NCI-H2227 (cell line): Measurements from ENCODE around the gene VWA3A.
"Not testable (repeated sequence)": the region's sequence is repeated elsewhere in the genome, so short reads cannot be mapped to it uniquely, and the experiment has no call there.

Experiments
- DNase-seq: peaks from one replicate; lab custom pipeline; 2025; ENCODE audit not compliant: unreplicated experiment; lab: John Stamatoyannopoulos, UW

VWA3A gene, protein sequence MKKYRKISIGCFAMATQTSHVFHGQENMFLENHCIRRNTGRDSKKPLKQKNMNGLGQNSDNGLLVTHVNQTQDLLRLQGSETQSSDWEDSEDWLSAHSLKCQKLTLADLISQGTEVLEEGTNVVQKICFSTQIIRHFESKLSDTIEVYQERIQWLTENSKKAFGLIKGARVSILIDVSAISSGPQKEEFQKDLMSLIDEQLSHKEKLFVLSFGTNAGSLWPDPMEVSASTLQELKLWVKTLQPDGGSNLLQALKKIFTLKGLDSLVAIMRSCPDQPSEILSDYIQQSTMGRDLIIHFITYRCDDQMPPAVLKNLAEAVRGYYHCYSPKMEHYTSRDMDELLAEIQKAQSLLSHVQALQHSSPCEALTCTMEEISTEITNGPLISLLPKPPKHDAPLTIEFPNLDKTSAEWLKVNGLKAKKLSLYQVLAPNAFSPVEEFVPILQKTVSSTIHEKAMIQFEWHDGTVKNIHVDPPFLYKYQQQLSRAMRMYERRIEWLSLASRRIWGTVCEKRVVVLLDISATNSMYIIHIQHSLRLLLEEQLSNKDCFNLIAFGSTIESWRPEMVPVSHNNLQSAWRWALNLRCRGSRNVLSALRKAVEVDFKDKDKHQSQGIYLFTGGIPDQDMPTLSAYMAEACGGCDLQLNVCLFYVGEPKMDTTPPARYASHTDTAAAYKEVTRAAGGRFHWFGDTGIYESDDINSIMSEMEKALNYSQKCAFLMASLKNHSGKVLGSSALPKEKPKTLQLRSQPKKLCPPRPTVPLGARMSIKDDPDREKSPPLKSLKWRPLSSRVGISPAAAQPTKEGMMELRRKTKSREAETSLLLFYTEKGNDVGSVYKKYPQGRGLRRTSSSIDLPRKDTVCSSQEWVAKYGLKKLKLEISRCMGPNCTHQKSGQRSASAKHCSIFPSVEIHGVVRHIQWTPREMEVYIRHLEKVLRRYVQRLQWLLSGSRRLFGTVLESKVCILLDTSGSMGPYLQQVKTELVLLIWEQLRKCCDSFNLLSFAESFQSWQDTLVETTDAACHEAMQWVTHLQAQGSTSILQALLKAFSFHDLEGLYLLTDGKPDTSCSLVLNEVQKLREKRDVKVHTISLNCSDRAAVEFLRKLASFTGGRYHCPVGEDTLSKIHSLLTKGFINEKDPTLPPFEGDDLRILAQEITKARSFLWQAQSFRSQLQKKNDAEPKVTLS

DNA sequence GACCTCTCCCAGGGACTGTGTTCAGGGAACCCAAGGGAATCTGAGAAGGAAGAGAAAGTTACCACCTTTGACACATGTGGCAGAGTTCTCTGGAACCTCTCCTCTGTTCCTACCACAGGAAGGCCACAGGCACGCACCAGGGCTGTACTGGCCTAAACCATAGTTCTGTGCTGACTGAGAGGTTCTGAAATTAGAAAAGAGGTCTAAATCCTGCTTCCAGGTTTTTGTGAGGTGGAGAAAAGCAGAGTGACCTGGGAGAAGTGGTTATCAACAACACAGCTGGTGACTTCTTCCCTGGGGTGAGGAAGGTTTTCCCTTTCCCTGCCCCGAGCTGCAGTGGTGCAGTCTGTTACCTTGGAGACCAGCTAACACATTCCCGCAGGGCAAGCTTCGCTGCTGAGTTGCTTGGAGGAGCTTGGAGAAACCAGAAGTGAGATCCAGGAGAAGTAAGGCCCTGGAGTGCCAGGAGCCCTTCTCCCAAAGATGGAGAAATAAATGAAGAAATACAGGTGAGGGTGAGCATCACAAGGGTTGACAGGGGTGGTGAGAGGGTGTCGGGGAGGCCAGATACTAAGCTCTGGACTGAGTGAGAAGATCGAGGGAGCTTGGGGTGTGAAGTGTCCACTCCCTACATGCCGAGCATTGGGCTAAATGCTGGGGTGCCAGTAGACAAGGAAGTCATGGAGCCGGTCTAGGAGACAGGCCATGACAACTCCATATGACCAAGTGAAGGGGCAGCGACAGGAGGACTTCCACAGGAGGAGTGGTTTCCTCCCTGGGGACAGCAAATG lies at the start of gene VWA3A:
TSS of gene VWA3A (plus strand) at position 399 of the 791 bp plus-strand sequence. CDS start at position 496, 97 bp downstream.
- DNase-seq: peak; percentile 63

DNA sequence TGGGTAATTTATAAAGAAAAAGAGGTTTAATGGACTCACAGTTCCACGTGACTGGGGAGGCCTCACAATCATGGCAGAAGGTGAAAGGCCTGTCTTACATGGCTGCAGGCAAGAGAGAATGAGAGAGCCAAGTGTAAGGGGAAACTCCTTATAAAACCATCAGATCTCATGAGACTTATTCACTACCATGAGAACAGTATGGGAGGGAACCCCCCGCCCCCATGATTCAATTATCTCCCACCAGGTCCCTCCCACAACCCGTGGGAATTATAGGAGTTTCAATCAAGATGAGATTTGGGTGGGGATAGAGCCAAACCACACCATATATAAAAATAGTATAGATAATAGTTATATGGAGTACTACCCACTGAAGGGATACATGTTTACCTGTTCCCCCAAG lies 48.5 kb upstream of the VWA3A start:
- not testable (repeated sequence) for DNase-seq

DNA sequence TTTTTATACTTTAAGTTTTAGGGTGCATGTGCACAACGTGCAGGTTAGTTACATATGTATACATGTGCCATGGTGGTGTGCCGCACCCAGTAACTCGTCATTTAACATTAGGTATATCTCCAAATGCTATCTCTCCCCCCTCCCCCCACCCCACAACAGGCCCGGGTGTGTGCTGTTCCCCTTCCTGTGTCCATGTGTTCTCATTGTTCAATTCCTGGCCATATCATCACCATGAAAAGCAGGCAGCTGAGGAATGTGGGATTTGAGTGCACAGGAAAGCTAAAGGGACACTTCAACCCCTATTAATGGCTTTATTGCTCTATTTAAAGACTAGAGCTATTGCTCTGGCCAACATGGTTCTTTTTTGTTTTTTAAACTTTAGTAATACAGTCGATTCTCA lies 46.5 kb upstream of the VWA3A start:
- not testable (repeated sequence) for DNase-seq

DNA sequence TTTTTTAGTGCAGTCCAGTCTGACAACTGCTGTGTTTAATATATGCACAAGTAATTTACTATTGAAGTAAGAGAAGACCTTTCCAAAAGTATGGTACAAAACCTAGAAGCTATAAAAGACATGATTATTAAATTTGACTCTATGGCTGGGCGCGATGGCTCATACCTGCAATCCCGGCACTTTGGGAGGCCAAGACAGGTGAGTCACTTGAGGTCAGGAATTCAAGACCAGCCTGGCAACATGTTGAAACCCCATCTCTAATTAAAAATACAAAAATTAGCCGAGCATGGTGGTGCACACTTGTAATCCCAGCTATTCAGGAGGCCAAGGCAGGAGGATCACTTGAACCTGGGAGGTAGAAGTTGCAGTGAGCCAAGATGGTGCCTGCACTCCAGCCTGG lies 41.4 kb upstream of the VWA3A start:
- DNase-seq: no peak

DNA sequence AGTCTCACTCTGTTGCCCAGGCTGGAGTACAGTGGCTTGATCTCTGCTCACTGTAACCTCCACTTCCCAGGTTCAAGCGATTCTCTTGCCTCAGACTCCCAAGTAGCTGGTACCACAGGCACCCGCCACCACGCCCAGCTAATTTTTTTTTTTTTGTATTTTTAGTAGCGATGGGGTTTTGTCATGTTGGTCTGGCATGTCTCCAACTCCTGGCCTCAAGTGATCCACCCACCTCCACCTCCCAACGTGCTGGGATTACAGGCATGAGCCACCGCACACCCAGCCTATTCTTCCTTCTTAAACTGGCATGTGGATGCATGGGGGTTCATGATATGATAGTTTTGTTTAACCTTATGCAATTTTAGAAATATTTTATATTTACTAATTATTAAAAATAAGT lies 39.4 kb upstream of the VWA3A start:
- no peak for DNase-seq

DNA sequence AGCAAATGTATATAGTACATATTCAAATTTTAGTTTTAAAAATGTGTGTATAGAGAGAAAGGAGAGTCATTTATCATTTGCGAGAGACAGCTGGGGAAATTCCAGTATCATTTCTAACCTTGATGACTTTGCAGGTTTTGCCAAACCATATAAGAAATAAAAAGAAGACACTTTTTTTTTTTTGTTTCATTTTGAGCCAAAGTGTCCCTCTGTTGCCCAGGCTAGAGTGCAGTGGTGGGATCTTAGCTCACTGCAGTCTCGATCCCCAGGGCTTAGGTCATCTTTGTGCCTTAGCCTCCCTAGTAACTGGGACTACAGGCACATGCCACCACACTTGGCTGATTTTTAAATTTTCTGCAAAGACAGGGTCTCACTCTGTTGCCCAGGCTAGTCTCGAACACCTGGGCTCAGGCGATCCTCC lies 38.4 kb upstream of the VWA3A start:
- DNase-seq: no peak

DNA sequence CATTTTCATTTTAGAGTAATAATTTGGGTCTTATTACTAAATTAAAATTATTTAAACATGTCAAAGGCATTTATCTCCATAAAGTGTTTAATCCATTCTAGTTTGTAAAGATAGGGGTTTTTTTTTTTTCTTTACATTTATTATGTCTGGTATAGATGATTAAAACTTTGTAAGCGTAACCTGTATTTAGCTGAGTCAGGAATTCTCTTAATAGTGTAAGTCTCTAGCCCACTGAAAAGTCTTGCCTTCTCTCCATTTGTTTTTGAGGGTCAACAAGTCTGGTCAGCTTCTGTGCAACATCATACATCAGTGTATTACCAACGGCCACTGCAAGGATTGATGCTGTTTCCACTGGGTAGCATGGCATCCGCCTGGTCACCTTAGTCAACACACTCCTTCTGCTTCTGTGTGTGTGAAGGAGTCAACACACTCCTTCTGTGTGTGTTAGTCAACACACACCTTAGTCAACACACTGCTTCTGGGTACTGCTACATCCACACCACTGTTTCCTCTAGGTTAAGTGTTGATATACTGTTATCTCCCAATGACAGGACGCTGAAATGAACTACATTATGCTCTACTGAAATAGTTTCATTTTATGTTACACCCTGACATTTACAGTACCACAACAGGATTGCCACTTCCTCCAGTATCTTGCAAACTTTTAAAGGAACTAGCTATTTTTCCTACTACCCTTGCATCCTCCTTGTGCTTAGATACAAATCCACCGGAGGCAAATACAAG lies 37.3 kb upstream of the VWA3A start:
- DNase-seq: no peak

DNA sequence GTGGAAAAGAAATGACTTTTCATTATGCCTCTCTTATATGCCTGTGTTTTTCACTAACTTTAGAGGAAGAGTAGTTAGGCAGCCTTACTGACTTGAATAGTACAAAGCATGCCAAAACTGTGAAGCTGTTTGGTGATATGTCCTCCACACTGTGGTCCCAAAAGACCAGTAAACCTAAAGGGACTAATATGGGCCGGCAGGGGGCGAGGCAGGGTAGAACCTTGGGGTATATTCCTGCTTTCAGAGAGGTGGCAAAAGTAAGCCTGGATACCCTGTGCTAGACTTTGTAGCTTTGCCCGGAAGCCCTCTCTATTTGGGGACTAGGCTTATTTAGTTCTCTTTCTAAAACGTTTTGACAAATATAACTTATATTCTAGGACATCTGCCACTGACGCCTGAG lies 36.5 kb upstream of the VWA3A start:
- no peak for DNase-seq

DNA sequence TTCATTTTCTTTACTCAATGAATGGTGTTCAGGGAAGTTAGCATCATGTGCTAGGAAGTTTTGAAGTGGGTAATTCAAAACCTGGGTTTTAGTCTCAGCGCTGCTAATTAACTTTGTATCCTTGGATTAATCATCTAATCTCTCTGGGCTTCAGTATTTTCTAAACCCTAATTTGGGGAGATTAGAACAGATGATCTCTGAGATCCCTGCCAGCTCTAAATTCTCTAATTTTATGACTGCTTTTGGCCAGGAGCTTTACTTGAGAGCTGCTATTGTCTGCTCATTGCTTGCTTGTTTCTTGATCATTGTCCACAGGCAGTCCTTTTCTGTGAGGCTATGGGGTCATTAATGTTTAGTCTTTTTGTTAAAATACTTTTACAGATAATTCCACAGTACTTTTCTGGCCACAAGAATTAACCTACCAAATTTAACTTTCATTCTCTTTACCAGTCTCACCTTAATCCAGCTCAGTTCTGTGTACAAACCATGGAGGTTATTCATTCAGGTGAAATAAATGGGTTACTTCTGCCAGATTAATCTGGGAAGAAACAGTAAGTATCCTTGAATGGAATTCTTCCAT lies 28.4 kb upstream of the VWA3A start:
- no peak for DNase-seq

DNA sequence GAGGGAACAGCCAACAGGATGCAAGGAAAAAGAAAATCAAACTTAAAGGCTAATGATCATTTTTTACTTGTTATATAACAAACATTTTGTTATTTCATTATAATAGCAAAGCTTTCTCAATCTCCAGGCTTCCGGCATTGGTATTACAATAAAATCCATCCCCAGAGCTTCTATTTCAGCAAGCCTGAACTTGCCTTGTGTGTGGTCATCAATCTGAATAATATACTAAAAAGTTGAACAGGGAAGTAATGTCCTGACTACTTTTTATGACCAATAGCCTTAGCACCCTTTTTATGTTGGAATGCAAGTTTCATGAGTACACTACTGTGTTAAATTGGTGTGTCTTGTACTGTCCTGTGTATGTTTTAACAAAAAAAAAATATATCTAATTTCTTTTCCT lies 27.1 kb upstream of the VWA3A start:
- DNase-seq: no peak

DNA sequence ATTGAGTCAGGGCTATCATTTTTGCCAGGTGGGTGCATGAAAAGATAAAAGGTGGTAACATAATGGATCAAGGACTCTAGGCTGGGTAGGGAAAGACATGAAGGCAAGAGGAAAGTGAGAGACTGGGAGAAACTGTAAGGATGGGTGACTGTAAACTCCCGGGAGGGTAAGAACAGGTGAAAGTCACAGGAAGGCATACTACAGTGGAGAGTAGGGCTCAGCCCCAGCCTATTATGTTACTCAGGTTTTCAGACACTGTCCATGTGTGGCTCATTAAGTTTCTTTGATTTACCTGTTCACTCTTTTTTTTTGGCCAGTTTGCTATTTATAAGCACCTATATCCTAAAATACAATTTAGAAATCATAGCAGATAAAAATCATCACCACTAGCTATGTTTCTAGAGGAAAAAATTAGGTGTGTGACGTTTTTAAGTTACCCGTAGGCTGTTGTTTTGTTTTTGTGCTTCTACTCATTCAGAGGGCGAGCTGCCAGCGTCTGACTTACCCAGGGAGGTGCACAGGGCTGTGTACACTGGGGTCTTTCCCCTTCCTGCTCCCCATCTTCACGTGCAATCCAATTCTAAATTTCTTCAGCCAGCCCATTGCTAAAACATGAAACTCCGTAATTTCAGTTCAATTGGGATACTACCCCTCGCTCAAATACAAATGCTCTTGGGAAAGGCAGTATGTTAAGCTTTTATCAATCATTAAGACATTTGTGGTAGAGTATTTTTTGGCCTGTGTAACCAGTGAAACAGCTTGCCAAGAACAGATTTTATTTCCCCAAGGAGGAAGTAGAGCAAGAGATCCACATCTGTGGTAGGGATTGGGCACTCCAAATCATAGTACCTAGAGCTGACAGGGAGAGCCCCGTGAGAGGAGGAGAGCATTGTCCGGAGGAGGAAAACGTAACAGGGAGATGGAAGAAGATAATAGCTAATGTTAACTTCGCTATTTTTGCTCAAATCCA lies 21.7 kb upstream of the VWA3A start:
- DNase-seq: no peak

DNA sequence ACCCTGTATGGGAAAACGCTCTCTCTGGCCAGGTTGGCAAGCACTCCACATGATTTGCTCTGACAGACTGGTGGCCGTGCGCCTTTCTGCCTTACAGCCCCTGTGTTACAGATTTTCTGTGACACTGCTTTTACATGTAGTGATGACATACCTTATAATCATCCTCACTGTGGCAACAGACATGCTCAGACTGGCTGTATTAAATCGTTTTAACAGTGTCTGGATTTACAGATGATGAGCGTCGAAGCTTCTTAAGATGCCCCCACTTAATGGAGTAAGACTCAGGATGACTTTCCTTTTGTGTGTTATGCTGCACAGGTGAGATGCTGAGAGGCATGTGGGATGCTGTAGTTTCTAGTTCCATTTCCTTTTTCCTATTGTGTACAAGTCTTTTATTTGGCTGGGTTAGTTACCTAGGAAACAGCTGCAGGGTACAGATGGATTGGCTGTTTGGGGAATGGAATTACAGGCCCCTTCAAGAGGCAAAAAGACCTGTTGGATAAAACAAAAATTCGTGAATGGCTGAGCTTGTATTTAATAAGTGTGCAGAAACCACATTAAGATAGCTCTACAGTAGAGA lies 20.9 kb upstream of the VWA3A start:
- DNase-seq: no peak

DNA sequence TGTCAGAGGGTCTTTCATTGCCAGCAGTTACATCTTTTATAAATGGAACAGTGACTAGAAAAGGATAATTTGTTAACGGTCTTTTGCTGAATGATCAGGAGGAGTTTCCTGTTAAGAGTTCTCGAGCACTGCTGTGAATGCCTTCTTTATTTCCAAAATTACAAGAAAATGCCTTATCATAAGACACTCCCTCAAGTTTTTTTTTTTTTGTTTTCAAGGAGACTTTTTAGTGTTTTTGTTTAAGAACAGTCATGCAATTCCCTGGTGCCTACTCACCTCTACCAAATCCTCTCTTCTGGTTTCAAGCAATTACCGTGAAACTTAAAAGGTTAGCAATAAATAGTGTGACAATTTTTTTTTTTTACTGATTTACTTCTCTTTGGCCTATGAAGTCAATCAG lies 19.0 kb upstream of the VWA3A start:
- DNase-seq: no peak

DNA sequence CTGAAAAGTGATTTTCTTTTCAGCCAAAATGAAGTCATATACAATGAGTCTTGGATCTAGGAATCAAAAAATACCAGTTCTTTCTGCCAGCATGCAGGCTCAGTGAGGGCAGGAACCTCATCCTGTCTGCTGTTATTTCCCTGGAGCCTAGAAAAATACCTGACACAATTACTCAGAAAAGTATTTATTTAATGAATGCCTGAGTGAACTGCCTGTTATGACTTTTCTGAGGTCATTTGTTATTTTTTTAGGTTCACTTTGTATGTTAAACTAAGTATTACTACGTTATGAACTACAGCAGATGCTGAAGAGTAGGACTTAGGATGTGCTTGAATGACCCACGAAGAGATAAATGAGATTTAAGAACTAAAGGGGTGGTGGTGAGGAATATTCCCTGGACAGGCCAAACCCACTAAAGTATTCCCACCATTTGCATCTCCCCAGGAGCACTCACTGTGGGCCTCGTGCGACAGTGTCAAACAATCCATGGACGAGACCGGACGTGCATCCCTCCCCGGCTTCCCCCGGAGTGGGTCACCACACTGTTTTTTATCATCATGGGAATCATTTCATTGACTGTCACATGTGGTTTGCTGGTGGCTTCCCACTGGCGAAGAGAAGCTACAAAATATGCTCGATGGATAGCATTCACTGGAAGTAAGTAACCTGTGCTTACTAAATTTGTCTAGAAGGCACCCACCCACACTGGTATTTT lies 17.1 kb upstream of the VWA3A start:
- no peak for DNase-seq

DNA sequence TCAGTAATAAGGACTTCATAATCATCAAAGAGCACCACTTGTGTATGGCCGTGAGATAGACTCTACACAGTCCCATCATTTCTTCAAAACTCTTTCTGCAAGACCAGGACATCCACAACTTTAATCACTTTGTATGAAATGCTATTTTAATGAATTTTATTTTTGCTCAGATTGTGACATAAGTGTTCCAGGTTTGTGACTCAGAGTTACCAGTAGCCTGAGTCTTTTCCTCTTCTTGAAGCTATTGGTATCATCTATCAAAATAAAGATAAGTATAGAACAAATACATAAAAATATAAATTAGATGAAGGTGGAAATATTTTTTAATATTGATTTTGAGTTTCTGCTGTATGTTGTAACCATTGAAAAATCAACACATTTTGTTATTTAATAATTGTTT lies 16.6 kb upstream of the VWA3A start:
- DNase-seq: no peak

DNA sequence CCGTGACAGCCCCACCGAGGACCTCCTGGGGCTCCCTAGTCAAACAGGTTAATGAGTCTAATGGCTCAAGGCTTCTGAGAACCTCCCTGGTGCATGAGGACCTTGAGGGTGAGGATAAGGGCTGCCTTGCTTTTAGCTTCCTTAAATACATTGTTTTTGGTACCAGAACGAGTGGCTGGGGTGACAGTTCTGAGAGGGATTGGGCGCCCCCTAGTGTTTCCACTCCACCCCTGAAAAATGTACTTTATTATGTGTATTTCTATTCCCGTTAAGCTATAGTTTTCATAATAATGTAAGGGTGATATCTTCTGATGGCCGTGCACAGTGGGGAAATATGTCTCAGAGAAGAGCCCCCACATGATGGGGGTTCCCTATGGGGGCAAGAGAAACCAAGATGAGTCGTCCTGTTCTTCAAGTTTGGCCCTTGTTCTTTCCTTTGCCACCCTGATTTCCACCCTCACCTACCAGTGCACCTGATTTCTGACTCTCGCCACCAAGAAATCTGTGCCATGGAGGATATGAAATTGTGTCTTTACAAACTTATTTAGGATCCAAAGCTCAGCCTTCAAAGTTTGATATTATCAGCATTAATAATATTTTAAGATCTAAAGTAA lies 14.5 kb upstream of the VWA3A start:
- DNase-seq: peak; percentile 68

DNA sequence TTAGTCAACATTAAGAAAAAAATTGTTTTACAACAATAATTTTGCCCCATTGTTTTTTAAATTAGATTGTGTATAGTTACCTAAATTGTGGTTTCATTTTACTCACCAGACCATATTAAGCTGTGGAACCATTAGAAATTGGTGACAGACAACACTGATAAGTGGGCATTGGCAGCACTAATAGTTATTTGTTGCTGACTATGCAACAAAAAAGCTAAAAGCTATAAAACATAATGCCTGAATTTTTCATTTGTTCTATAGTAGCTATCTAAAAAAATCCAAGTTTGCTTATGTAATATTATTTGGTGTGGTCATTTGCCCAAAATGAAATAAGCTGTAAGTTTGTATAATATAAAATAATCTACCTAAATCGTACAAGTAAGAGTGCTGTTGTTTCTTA lies 13.7 kb upstream of the VWA3A start:
- no peak for DNase-seq
